ENCODE results near the gene SEC14L5. TPM values are rescaled to one million over a fixed set of nuclear protein-coding genes. Genes with fewer than 3 reads are reported as not detected.
A peak's percentile ranks its signal among the peaks of the same experiment; 100 is the strongest.

Gene SEC14L5
- total RNA-seq, 1 donor from 2014 or later, result 0.41 TPM

DNA sequence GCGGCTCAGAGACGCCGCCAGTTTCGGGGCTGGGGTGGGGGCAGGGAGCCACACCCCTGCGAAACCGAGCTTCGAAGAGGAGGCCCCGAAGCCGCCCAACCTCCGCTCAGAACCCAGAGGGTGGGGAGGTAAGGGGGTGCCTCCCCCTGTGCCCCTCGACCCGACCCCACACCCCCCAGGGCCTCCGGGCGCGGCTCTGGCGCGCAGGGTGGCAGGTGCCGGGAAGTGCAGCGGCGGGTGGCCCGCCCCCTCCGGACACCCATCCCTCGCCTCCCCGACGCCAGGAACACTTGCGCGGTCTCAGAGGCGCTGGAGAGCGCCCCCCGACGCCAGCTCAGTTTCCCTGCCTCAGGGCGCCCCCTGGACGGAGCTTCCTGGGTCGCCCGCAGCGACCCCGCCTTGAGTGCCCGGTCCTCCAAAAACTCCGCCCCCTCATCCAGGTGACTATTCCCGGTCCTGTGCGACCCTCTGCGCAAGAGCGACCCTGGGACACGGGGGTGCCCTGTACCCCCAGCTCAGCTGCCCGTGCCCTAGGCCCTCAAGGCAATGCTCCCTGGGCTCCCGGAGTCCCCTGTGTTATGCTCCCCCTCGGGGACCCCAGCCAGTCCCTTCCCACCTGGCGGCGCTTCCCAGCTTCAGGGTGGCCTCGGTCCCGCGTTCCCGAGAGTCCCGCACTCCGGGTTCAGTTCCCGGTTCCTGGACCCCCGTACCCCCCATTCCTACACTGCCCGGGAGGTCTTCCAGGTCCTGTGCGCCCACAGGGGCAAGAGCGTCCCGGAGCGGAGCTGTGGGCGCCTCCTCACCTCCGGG, 21.7 kb upstream of the SEC14L5 start:
- peaks cover 22% of the 10 kb centered on the region for H3K27me3 ChIP-seq (ENCODE audit: low read depth)
- H3K4me1 ChIP-seq, result peaks cover 25% of the 10 kb centered on the region
- ATAC-seq, result peak; percentile 75 to 78
- TF ChIP-seq, protein P1, sequence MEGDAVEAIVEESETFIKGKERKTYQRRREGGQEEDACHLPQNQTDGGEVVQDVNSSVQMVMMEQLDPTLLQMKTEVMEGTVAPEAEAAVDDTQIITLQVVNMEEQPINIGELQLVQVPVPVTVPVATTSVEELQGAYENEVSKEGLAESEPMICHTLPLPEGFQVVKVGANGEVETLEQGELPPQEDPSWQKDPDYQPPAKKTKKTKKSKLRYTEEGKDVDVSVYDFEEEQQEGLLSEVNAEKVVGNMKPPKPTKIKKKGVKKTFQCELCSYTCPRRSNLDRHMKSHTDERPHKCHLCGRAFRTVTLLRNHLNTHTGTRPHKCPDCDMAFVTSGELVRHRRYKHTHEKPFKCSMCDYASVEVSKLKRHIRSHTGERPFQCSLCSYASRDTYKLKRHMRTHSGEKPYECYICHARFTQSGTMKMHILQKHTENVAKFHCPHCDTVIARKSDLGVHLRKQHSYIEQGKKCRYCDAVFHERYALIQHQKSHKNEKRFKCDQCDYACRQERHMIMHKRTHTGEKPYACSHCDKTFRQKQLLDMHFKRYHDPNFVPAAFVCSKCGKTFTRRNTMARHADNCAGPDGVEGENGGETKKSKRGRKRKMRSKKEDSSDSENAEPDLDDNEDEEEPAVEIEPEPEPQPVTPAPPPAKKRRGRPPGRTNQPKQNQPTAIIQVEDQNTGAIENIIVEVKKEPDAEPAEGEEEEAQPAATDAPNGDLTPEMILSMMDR (IDR thresholded peaks at IDR 0.05), result peak; percentile 37
- peak overlapping the region; percentile 83 for H3K27ac ChIP-seq
- intact Hi-C loops (cut with DNase I), result no loop called here
- H3K4me3 ChIP-seq, result peak overlapping the region; percentile 71
- peak; percentile 75 for DNase-seq
- H3K9me3 ChIP-seq, result no peaks in the 10 kb centered on the region
- H3K36me3 ChIP-seq, result no peaks in the 10 kb centered on the region

DNA sequence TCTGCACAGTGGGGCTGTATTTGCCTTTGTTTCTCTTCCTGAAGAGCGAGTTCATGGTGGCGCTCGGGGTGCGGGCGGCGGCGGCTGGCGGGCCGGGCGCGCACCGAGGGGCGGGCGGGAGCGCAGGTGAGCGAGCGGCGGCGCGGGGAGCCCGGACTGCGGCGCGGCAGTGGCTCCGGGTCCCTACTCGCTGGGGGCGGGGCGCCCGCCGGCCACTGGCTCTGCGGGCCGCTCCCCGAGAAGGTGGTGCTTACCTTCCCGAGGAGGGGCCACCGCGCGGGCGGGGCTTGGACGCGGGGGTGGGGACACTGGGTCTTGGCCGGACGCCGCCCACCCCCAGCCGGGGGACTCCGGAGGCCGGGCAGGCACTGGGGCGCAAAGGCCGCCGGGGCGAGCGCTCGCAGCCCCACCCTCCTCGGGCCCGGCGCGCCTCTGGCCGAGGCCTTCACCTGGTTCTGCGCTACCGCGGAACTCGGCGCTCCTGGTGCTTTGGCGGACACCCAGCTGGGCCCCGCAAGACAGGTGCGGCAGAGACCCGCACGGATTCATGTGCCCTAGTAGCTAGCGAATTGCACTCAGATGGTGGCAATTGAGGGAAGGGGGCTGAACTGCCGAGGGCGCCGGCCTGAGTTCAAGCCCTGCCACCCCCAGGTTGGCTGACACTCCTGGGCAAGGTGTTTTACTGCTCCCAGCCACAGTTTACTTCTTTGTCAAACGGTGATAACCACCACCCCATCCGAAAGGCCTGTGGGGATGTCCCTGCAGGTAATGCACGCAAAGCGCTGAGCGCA, 20.9 kb upstream of the SEC14L5 start, which contains the start of gene PPL:
Gene PPL, minus strand, starts transcription at position 158 of the 791 bp plus-strand sequence. Its CDS starts 103 bp downstream, at position 55.
- H3K9me3 ChIP-seq, result no peaks in the 10 kb centered on the region
- peaks cover 25% of the 10 kb centered on the region for H3K4me1 ChIP-seq
- DNase-seq (peak; percentile 94), ATAC-seq (peak; percentile 86 to 90)
- TF ChIP-seq, protein P1 (IDR thresholded peaks at IDR 0.05), result no peak
- peaks cover 22% of the 10 kb centered on the region for H3K27me3 ChIP-seq (ENCODE audit: low read depth)
- H3K36me3 ChIP-seq, result no peaks in the 10 kb centered on the region
- H3K4me3 ChIP-seq, result peak within 1 kb of the TSS; percentile 71
- H3K27ac ChIP-seq, result peak within 1 kb of the TSS; percentile 83
- intact Hi-C loops (cut with DNase I), result no loop called here

DNA sequence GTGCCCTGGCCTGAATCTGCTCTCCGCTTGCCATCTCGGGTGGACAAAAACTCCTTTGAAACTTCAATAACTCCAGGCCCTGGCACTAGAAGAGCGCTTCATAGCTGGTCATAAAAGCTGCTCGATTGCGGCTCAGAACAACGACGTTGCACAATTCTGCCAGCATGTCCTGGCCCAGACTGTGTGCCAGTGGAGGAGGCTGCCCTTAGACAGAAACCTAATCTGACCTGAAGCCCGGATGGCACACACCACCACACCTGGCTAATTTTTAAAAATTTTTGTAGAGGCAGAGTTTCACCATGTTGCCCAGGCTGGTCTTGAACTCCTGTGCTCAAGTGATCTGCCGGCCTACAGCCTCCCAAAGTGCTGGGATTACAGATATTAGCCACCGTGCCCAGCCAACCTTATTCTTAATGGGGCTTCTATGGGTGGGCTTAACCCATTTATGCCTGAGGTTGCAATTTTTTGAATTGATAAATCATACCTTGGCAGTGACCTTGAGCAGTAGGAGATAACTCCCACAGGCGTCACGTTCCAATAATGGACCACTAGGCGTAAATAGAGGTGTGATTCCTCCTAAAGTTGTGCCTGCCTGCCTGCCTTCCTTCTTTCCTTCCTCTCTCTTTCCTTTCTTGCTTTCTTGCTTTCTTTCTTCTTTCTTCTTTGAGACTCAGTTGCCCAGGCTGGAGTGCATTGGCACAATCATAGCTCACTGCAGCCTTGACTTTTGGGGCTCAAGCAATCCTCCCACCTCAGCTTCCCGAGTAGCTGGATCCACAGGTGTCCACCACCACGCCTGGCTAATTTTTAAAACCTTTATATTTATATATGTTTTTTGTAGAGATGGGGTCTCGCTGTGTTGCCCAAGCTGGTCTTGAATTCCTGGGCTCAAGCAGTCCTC, 20.1 kb upstream of the SEC14L5 start:
- peak overlapping the region; percentile 71 for H3K4me3 ChIP-seq
- TF ChIP-seq, protein P1 (IDR thresholded peaks at IDR 0.05), result no peak
- DNase-seq (peak; percentile 70), ATAC-seq (peak; percentile 46 to 48)
- H3K27ac ChIP-seq, result peak overlapping the region; percentile 79
- H3K36me3 ChIP-seq, result no peaks in the 10 kb centered on the region
- H3K9me3 ChIP-seq, result no peaks in the 10 kb centered on the region
- intact Hi-C loops (cut with DNase I), result no loop called here
- peaks cover 22% of the 10 kb centered on the region for H3K27me3 ChIP-seq (ENCODE audit: low read depth)
- H3K4me1 ChIP-seq, result peaks cover 32% of the 10 kb centered on the region

DNA sequence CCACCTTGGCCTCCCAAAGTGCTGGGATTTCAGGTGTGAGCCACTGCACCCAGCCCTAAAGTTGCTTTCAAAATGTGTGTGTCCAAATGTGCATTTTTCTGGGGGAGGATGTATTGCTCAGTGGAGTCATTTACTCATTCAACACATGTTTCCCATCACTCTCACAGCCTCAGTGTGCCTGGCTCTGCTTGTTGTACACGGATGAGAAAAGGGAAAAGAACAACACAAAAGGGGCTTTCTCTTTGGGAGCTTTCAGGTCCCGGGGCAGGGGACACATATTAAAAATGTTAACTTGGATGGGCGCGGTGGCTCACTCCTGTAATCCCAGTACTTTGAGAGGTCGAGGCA, 19.5 kb upstream of the SEC14L5 start:
- ATAC-seq (no peak), DNase-seq (no peak)
- Histone ChIP-seq H3K4me1 (peaks cover 38% of the 10 kb centered on the region), H3K9me3 (no peaks in the 10 kb centered on the region), H3K4me3 (no peak overlapping the region), H3K27ac (no peak overlapping the region), H3K27me3 (ENCODE audit: low read depth) (peaks cover 22% of the 10 kb centered on the region), H3K36me3 (no peaks in the 10 kb centered on the region)
- TF ChIP-seq, protein P1 (IDR thresholded peaks at IDR 0.05), result no peak
- intact Hi-C loops (cut with DNase I), result no loop called here

DNA sequence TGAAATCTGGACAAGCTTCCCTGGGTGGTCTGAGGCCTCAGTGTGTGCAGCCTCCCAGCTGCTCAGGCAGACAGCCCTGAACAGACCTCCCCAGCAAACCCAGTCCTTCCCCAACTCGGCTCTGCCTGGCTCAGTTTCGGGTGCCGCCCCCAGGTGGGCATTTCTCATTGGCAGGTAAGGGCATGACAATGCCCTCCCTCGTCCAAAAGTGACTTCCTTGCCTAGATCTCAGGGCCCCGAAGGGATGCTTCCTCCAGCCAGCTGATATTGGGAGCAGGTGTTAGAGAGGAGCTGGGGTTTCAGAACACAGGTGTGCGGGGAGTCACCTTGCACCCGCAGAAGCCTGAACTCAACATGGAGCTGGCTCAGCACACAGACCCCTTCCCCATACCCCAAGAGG, 17.4 kb upstream of the SEC14L5 start:
- TF ChIP-seq, protein P1 (IDR thresholded peaks at IDR 0.05), result no peak
- Histone ChIP-seq H3K27me3 (ENCODE audit: low read depth) (peaks cover 19% of the 10 kb centered on the region), H3K27ac (no peak overlapping the region), H3K9me3 (no peaks in the 10 kb centered on the region), H3K36me3 (no peaks in the 10 kb centered on the region), H3K4me3 (no peak overlapping the region), H3K4me1 (peaks cover 45% of the 10 kb centered on the region)
- ATAC-seq (no peak), DNase-seq (no peak)
- intact Hi-C loops (cut with DNase I), result no loop called here
